ENCODE measurements around the gene NCSTN.

The NCSTN gene

DNA sequence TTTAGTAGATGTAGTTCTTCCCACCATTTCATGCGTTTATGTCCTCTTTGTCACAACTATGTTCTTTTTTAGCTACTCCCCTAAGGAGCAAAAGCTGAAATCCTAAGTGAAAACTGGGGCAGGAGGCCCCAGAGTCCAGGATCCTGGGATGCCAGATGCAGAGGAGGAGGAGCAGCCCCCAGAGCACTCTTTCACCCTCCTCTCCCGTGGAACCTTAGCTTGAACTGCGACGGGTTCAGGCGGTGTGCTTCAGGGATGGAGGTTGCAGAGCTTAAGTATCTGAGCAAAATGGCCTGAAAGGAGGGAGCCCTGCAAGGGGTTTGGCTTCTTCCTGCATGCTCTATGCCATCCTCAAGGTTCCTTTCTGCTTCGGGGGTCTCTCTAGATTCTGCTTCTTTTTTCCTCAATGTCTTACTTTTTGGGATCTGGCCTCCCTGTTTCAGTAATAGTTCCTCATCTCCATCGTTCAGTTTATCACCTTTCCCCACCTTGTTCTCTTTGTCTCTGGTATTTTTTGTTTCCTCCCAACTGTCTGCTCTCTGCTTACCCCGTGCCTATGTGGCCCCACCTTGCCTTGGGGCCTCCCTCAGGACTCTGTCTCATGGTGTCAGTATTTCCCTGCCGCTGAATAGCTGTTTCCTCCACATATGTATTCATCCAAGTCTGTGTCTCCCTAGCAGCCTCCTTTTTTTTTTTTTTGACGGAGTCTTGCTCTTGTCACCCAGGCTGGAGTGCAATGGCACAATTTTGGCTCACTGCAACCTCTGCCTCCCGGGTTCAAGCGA lies 21.0 kb downstream of the NCSTN start:
- Histone ChIP-seq H3K4me1 (ENCODE audit: control insufficient read depth in 1 of 2, insufficient read depth in 2 of 2, low read length in 2 of 2) (no peaks in the 10 kb centered on the region), H3K27me3 (ENCODE audit: low read depth, low read length) (no peaks in the 10 kb centered on the region), H3K27ac (ENCODE audit: low read length) (no peak overlapping the region), H3K9me3 (ENCODE audit: control insufficient read depth in 1 of 2, low read length in 2 of 2) (no peaks in the 10 kb centered on the region), H3K4me3 (ENCODE audit: low read depth in 1 of 2, low read length in 2 of 2) (no peak overlapping the region), H3K36me3 (ENCODE audit: control insufficient read depth in 1 of 2, insufficient read depth in 2 of 2, low read length in 2 of 2) (peaks cover 7 to 11% of the 10 kb centered on the region in 2 donors)

DNA sequence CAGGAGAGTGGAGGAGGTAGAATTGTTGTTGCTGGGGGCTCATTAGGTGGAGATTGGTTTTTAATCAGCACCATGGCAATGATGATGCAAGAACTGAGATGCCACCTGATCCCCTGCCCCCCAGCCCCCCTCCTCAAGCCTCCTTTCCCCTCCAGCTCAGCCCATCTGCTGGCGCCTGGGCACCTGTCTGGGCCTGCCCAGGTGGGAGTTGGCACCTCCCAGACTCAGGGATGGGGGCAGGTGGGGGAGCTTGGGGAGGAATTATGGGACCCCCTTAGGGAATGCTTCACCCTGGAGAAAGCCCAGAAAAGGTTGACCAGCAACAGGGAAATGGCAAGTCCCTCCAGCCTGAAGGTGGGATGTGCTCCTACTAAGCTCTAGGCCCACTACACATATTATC lies 22.1 kb downstream of the NCSTN start:
- H3K9me3 ChIP-seq (ENCODE audit: control insufficient read depth in 1 of 2, low read length in 2 of 2) = no peaks in the 10 kb centered on the region
- H3K27ac ChIP-seq (ENCODE audit: low read length) = no peak overlapping the region
- no peak overlapping the region for H3K4me3 ChIP-seq (ENCODE audit: low read depth in 1 of 2, low read length in 2 of 2)
- H3K27me3 ChIP-seq (ENCODE audit: low read depth, low read length) = no peaks in the 10 kb centered on the region
- H3K4me1 ChIP-seq (ENCODE audit: control insufficient read depth in 1 of 2, insufficient read depth in 2 of 2, low read length in 2 of 2) = no peaks in the 10 kb centered on the region
- peaks cover 2 to 4% of the 10 kb centered on the region in 2 donors for H3K36me3 ChIP-seq (ENCODE audit: control insufficient read depth in 1 of 2, insufficient read depth in 2 of 2, low read length in 2 of 2)

GRCh38 chr1:160366731-160367515 lies 23.7 kb downstream of the NCSTN start, which contains the start of gene NHLH1:
NHLH1 (plus strand) TSS chr1:160367071; CDS start chr1:160370732, 3,661 bp downstream.
- Histone ChIP-seq H3K9me3 (ENCODE audit: control insufficient read depth in 1 of 2, low read length in 2 of 2) (no peaks in the 10 kb centered on the region), H3K4me3 (ENCODE audit: low read depth in 1 of 2, low read length in 2 of 2) (no peak within 1 kb of the TSS), H3K36me3 (ENCODE audit: control insufficient read depth in 1 of 2, insufficient read depth in 2 of 2, low read length in 2 of 2) (no peaks in the 10 kb centered on the region), H3K27me3 (ENCODE audit: low read depth, low read length) (no peaks in the 10 kb centered on the region), H3K27ac (ENCODE audit: low read length) (no peak within 1 kb of the TSS), H3K4me1 (ENCODE audit: control insufficient read depth in 1 of 2, insufficient read depth in 2 of 2, low read length in 2 of 2) (no peaks in the 10 kb centered on the region)

DNA sequence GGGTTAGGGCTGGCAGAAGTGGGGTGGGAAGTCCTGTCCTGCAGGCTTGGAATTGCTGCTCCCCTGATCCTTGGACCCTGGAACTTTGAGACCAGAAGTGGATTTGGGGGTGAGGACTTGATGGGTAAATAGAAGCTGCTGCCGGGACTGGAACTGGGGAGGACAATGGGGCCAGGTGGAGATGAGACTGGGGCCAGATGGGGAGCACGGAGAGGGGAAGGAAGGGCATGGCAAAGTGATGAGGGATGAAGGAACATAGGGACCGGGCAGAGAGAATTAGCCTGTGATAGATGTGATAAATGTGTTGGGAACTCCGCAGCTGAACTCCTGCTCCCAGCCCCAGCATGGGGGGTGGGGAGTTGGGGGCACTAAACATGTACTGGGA lies 24.3 kb downstream of the NCSTN start:
- Histone ChIP-seq H3K4me3 (ENCODE audit: low read depth in 1 of 2, low read length in 2 of 2) (no peak overlapping the region), H3K27me3 (ENCODE audit: low read depth, low read length) (no peaks in the 10 kb centered on the region), H3K4me1 (ENCODE audit: control insufficient read depth in 1 of 2, insufficient read depth in 2 of 2, low read length in 2 of 2) (no peaks in the 10 kb centered on the region), H3K27ac (ENCODE audit: low read length) (no peak overlapping the region), H3K9me3 (ENCODE audit: control insufficient read depth in 1 of 2, low read length in 2 of 2) (no peaks in the 10 kb centered on the region), H3K36me3 (ENCODE audit: control insufficient read depth in 1 of 2, insufficient read depth in 2 of 2, low read length in 2 of 2) (no peaks in the 10 kb centered on the region)

- Histone ChIP-seq H3K9me3 (ENCODE audit: control insufficient read depth in 1 of 2, low read length in 2 of 2) (no peaks in the 10 kb centered on the region), H3K4me1 (ENCODE audit: control insufficient read depth in 1 of 2, insufficient read depth in 2 of 2, low read length in 2 of 2) (no peaks in the 10 kb centered on the region), H3K4me3 (ENCODE audit: low read depth in 1 of 2, low read length in 2 of 2) (no peak overlapping the region), H3K36me3 (ENCODE audit: control insufficient read depth in 1 of 2, insufficient read depth in 2 of 2, low read length in 2 of 2) (no peaks in the 10 kb centered on the region), H3K27me3 (ENCODE audit: low read depth, low read length) (no peaks in the 10 kb centered on the region), H3K27ac (ENCODE audit: low read length) (no peak overlapping the region)
Observed at GRCh38 chr1:160367934-160368923, 25.0 kb downstream of the NCSTN start.

DNA sequence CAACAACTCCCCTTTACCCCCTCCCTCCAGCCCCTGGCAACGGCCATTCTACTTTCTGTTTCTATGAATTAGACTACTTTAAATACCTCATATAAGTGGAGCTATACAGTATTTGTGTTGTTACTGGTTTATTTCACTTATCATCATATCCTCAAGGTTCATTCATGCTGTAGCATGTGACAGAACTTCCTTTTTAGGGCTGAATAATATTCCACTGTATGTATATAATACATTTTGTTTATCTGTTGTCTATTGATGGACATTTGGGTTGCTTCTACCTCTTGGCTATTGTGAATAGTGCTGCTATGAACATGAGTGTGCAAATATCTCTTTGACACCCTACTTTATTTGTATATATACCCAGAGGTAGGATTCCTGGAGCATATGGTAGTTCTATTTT lies 25.9 kb downstream of the NCSTN start:
- Histone ChIP-seq H3K4me1 (ENCODE audit: control insufficient read depth in 1 of 2, insufficient read depth in 2 of 2, low read length in 2 of 2) (no peaks in the 10 kb centered on the region), H3K9me3 (ENCODE audit: control insufficient read depth in 1 of 2, low read length in 2 of 2) (no peaks in the 10 kb centered on the region), H3K4me3 (ENCODE audit: low read depth in 1 of 2, low read length in 2 of 2) (no peak overlapping the region), H3K27ac (ENCODE audit: low read length) (no peak overlapping the region), H3K27me3 (ENCODE audit: low read depth, low read length) (no peaks in the 10 kb centered on the region), H3K36me3 (ENCODE audit: control insufficient read depth in 1 of 2, insufficient read depth in 2 of 2, low read length in 2 of 2) (no peaks in the 10 kb centered on the region)

GRCh38 chr1:160370561-160371345 lies 27.6 kb downstream of the NCSTN start:
- no peak overlapping the region for H3K4me3 ChIP-seq (ENCODE audit: low read depth in 1 of 2, low read length in 2 of 2)
- H3K27me3 ChIP-seq (ENCODE audit: low read depth, low read length) = no peaks in the 10 kb centered on the region
- no peaks in the 10 kb centered on the region for H3K9me3 ChIP-seq (ENCODE audit: control insufficient read depth in 1 of 2, low read length in 2 of 2)
- H3K27ac ChIP-seq (ENCODE audit: low read length) = no peak overlapping the region
- H3K4me1 ChIP-seq (ENCODE audit: control insufficient read depth in 1 of 2, insufficient read depth in 2 of 2, low read length in 2 of 2) = peaks cover 0 to 10% of the 10 kb centered on the region in 2 donors
- no peaks in the 10 kb centered on the region for H3K36me3 ChIP-seq (ENCODE audit: control insufficient read depth in 1 of 2, insufficient read depth in 2 of 2, low read length in 2 of 2)

- Histone ChIP-seq H3K27ac (ENCODE audit: low read length) (no peak overlapping the region), H3K9me3 (ENCODE audit: control insufficient read depth in 1 of 2, low read length in 2 of 2) (no peaks in the 10 kb centered on the region), H3K27me3 (ENCODE audit: low read depth, low read length) (no peaks in the 10 kb centered on the region), H3K4me1 (ENCODE audit: control insufficient read depth in 1 of 2, insufficient read depth in 2 of 2, low read length in 2 of 2) (peaks cover 4 to 15% of the 10 kb centered on the region in 2 donors), H3K4me3 (ENCODE audit: low read depth in 1 of 2, low read length in 2 of 2) (no peak overlapping the region), H3K36me3 (ENCODE audit: control insufficient read depth in 1 of 2, insufficient read depth in 2 of 2, low read length in 2 of 2) (no peaks in the 10 kb centered on the region)
Observed at GRCh38 chr1:160371346-160371631, 28.1 kb downstream of the NCSTN start.

DNA sequence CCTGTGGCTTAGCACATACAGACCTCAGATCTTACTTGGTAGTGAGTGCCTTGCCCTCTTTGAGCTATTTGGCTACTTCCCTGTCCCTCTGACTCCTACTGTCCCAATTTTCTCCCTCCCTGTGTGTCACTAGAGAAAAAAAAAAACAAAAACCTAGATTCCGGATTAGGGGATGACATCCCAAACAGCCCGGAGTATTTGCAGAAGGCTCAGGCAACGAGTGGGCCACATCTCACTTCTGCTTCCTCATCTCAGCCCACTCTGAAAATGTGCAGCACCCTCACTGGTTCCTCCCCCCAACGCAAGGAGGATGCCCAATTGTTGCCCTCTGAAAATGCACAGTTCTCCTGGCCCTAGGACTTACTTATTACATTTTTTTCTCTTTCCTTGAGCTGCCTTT lies 28.6 kb downstream of the NCSTN start:
- H3K9me3 ChIP-seq (ENCODE audit: control insufficient read depth in 1 of 2, low read length in 2 of 2) = no peaks in the 10 kb centered on the region
- no peak overlapping the region for H3K27ac ChIP-seq (ENCODE audit: low read length)
- peaks cover 5 to 18% of the 10 kb centered on the region in 2 donors for H3K4me1 ChIP-seq (ENCODE audit: control insufficient read depth in 1 of 2, insufficient read depth in 2 of 2, low read length in 2 of 2)
- no peaks in the 10 kb centered on the region for H3K27me3 ChIP-seq (ENCODE audit: low read depth, low read length)
- no peaks in the 10 kb centered on the region for H3K36me3 ChIP-seq (ENCODE audit: control insufficient read depth in 1 of 2, insufficient read depth in 2 of 2, low read length in 2 of 2)
- no peak overlapping the region for H3K4me3 ChIP-seq (ENCODE audit: low read depth in 1 of 2, low read length in 2 of 2)

DNA sequence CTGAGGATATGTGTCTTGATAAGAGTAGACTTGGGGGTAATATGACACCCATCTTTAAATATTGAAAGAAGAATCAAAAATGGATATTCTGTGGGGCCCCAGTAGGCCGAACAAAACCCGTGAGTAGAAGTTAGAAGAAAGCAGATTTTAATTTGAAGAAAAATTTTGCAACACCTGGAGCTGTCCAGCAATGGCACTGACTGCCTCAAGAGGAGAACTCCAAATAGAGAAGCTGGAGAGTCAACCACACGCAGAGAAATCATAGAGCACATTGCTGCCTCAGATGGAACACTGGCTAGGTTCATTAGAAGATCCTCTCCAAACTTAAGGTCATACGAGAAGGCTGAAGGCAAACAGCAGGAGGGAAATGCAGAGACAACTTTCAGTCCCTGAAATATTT lies 30.5 kb downstream of the NCSTN start:
- Histone ChIP-seq H3K27ac (ENCODE audit: low read length) (no peak overlapping the region), H3K9me3 (ENCODE audit: control insufficient read depth in 1 of 2, low read length in 2 of 2) (no peaks in the 10 kb centered on the region), H3K27me3 (ENCODE audit: low read depth, low read length) (no peaks in the 10 kb centered on the region), H3K36me3 (ENCODE audit: control insufficient read depth in 1 of 2, insufficient read depth in 2 of 2, low read length in 2 of 2) (no peaks in the 10 kb centered on the region), H3K4me3 (ENCODE audit: low read depth in 1 of 2, low read length in 2 of 2) (no peak overlapping the region), H3K4me1 (ENCODE audit: control insufficient read depth in 1 of 2, insufficient read depth in 2 of 2, low read length in 2 of 2) (peaks cover 5 to 18% of the 10 kb centered on the region in 2 donors)

Measured in muscle layer of duodenum (tissue), 2 donors.